Hematopoietic multipotent progenitor cell treated with erythropoietin and hydrocortisone succinate and interleukin-3 and kit ligand, for 4 days (in vitro differentiated cells): ENCODE measurements around the gene GSTA5.
"Not testable (repeated sequence)": the region's sequence is repeated elsewhere in the genome, so short reads cannot be mapped to it uniquely, and the experiment has no call there.

Source experiments
- DNase-seq: peaks from one replicate; pipeline ENCODE4 v3.0.0-alpha.2; 2015

Gene GSTA5

DNA sequence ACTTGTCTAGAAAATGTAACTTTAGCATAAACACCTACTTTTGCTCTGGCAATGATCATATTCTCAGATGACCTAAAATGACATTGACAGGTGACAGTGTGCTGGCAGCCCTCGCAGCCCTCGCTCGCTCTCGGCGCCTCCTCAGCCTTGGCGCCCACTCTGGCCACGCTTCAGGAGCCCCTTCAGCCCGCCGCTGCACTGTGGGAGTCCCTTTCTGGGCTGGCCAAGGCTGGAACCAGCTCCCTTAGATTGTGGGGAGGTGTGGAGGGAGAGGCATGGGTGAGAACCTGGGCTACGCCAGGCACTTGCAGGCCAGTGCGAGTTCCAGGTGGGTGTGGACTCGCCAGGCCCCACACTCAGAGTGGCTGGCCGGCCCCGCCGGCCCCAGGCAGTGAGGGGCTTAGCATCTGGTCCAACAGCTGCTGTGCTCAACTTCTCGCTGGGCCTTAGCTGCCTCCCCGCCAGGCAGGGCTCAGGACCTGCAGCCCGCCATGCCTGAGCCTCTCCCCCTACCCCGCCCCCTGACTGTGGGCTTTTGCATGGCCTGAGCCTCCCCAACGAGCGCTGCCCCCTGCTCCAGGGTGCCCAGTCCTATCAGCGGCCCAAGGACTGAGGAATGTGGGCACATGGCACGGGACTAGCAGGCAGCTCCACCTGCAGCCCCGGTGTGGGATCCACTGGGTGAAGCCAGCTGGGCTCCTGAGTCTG, 54.2 kb downstream of the GSTA5 start:
- DNase-seq = no peak

DNA sequence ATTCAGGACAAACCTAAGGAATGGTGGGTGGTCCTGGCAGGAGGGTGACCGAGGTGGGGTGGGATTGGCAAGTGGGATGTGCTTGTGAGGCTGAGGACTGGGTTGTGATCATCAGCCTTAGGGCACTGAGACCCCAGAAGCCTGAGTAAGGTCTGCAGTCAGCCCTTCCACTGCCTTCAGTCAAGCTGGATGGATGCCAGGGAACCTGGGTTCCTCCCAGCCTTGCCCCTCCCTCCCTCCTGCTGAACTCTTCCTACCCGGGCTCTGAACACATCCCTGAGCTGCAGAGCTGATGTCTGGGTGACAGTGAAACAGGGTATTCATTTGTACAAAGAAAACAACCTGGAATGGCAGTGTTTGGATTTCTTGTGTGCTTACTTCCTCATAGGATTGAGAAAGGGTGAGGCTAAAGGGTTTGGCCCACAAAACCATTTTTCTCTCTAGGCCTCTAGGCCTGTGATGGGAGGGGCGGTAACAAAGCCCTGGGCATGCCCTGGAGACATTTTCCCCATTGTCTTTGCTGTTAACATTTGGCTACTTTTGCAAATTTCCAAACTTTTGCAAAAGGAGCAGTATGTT, 57.8 kb downstream of the GSTA5 start:
- not testable (repeated sequence) for DNase-seq

DNA sequence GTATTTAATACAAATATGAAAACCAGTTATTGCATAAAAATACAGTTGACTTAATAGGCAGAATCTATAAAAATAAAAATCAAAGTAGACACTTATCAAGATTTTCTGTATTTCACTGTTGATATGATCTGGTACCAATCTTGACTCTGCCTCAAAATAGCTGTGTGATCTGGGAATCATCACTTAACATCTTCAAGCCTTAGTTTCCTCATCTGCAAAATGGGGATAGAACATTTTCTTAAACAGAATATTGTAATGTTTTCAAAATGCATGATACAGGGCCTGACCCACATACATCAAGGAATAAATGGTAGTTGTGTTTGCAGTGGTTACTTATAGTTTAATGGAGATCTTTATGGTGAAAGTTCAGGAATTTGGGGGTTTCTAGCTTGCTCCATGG, 58.4 kb downstream of the GSTA5 start:
- DNase-seq = not testable (repeated sequence)
